Activated CD8-positive, alpha-beta T cell treated with anti-CD3 and anti-CD28 coated beads for 36 hours (primary cell): ENCODE data around the gene PTOV1. TPM values are rescaled to one million over a fixed set of nuclear protein-coding genes. Genes with fewer than 3 reads are reported as not detected.

Experiments used
- ATAC-seq: fragments of 200-7000 bp; cut with Tn5 transposase; one replicate; pipeline ENCODE4 v1.10.0; 2021; ENCODE audit warnings: mild to moderate bottlenecking, moderate library complexity
- CTCF ChIA-PET: fragments of 350-600 bp; sonication (Branson Sonifier 250); formaldehyde crosslinking; loops from one replicate; lab custom pipeline; 2021; ENCODE audit warnings: antibody characterized with exemption; lab: Charles Lee
- POLR2A ChIA-PET: fragments of 350-600 bp; sonication (Branson Sonifier 250); formaldehyde crosslinking; loops from one replicate; lab custom pipeline; 2021; ENCODE audit warnings: antibody characterized with exemption; lab: Charles Lee
- DNase-seq: peaks from one replicate; pipeline ENCODE4 v3.0.0-alpha.2; 2020
- H3K27ac Mint-ChIP-seq: one replicate; pipeline ENCODE4 v1.8.0; 2021; ENCODE audit warnings: mild to moderate bottlenecking, mixed read lengths
- H3K27me3 Mint-ChIP-seq: one replicate; pipeline ENCODE4 v1.8.0; 2021; ENCODE audit warnings: mixed read lengths
- H3K36me3 Mint-ChIP-seq: one replicate; pipeline ENCODE4 v1.8.0; 2021; ENCODE audit warnings: low read depth, mixed read lengths
- H3K4me1 Mint-ChIP-seq: one replicate; pipeline ENCODE4 v1.8.0; 2021; ENCODE audit warnings: low read depth, mixed read lengths
- H3K4me3 Mint-ChIP-seq: one replicate; pipeline ENCODE4 v1.8.0; 2021; ENCODE audit warnings: mild to moderate bottlenecking, moderate library complexity, mixed read lengths
- H3K9me3 Mint-ChIP-seq: one replicate; pipeline ENCODE4 v1.8.0; 2021; ENCODE audit warnings: mixed read lengths
- intact Hi-C: fragments of 100-400 bp; cut with micrococcal nuclease; formaldehyde crosslinking; loops from one replicate; pipeline ENCODE4 v1.10.0; 2022
- total RNA-seq, 2 experiments: library from RNA; stranded (reverse); gene quantifications; one replicate each; pipeline ENCODE4 v1.2.3, GENCODE V29; 2021
- TF ChIP-seq, protein P1 (sequence below): fragments of 200-600 bp; IDR thresholded peaks from one replicate; pipeline ENCODE4 v1.8.0; 2022; ENCODE audit warnings: antibody characterized with exemption, mild to moderate bottlenecking

PTOV1 gene
- total RNA-seq, 2 experiments from 2014 or later, result 87.4 to 88.5 TPM

- TF ChIP-seq, protein P1, sequence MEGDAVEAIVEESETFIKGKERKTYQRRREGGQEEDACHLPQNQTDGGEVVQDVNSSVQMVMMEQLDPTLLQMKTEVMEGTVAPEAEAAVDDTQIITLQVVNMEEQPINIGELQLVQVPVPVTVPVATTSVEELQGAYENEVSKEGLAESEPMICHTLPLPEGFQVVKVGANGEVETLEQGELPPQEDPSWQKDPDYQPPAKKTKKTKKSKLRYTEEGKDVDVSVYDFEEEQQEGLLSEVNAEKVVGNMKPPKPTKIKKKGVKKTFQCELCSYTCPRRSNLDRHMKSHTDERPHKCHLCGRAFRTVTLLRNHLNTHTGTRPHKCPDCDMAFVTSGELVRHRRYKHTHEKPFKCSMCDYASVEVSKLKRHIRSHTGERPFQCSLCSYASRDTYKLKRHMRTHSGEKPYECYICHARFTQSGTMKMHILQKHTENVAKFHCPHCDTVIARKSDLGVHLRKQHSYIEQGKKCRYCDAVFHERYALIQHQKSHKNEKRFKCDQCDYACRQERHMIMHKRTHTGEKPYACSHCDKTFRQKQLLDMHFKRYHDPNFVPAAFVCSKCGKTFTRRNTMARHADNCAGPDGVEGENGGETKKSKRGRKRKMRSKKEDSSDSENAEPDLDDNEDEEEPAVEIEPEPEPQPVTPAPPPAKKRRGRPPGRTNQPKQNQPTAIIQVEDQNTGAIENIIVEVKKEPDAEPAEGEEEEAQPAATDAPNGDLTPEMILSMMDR, result no peak
- no peak overlapping the region for H3K27ac Mint-ChIP-seq
- no peaks in the 10 kb centered on the region for H3K9me3 Mint-ChIP-seq
- intact Hi-C loops, result loop anchor here (10.0 kb wide), 1 partner anchor 50 kb away; the partner anchor contains the start of genes ATF5 and NUP62
- POLR2A ChIA-PET, result interaction anchor here (0.7 to 2.4 kb wide), 4 partner anchors 9 to 65 kb away, joined by 3 to 9 read pairs (median 5); no protein-coding TSS in a partner anchor
- H3K4me1 Mint-ChIP-seq, result peaks cover 28% of the 10 kb centered on the region
- no peak for ATAC-seq
- no peak overlapping the region for H3K4me3 Mint-ChIP-seq
- CTCF ChIA-PET, result interaction anchor here (1.3 kb wide), 1 partner anchor 15 kb away, joined by 5 read pairs; no protein-coding TSS in a partner anchor
- H3K36me3 Mint-ChIP-seq, result peaks cover 13% of the 10 kb centered on the region
- DNase-seq, result no peak
- no peaks in the 10 kb centered on the region for H3K27me3 Mint-ChIP-seq
These were observed 24.2 kb downstream of the PTOV1 start for GRCh38 chr19:49875177-49875576.

- ChIA-PET CTCF (interaction anchor here (1.3 kb wide), 1 partner anchor 14 kb away, joined by 5 read pairs; no protein-coding TSS in a partner anchor), POLR2A (interaction anchor here (0.7 to 2.4 kb wide), 8 partner anchors 10 to 211 kb away, joined by 3 to 9 read pairs (median 5); partner anchors contain the start of genes ATF5, FUZ and NUP62)
- no peak overlapping the region for H3K27ac Mint-ChIP-seq
- TF ChIP-seq, protein P1, result no peak
- DNase-seq, result peak; percentile 60
- no peaks in the 10 kb centered on the region for H3K27me3 Mint-ChIP-seq
- ATAC-seq, result no peak
- peaks cover 16% of the 10 kb centered on the region for H3K36me3 Mint-ChIP-seq
- intact Hi-C loops, result loop anchor here (10.0 kb wide), 1 partner anchor 49 kb away; the partner anchor contains the start of genes ATF5 and NUP62
- peaks cover 24% of the 10 kb centered on the region for H3K4me1 Mint-ChIP-seq
- no peaks in the 10 kb centered on the region for H3K9me3 Mint-ChIP-seq
- no peak overlapping the region for H3K4me3 Mint-ChIP-seq
These were observed 25.0 kb downstream of the PTOV1 start for GRCh38 chr19:49875857-49876421.

DNA sequence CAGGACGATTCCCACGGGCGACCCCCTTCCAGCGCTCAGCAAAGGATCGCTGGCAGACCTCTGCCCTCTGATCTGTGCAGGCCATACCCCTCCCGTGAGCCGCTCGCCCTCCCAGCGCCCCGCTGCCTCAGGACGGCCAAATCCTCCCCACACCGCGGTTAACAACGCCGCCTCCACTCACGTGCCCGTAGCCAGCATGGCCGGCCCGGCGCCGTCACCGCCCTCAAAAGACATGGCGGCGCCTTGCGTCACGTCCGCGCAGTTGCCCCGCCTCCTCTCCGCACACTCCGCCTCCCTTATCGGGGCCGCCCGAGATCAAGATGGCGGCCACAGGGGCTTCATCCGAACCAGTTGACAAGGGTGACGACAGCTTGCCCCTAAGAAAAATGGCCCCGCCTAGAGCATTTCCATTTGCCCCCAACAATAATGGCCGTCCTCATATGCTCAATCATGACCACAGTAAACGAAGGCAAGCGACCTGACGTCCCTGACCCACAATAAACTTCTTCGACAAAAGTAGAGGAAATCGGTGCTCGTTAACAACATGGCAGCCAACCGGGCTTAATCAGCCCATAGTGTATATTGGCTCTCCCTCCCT, 25.6 kb downstream of the PTOV1 start:
- peak; percentile 99 for DNase-seq
- Mint-ChIP-seq H3K9me3 (no peaks in the 10 kb centered on the region), H3K4me3 (no peak overlapping the region), H3K27ac (no peak overlapping the region), H3K36me3 (peaks cover 16% of the 10 kb centered on the region), H3K27me3 (no peaks in the 10 kb centered on the region), H3K4me1 (peaks cover 24% of the 10 kb centered on the region)
- intact Hi-C loops, result loop anchor here (10.0 kb wide), 1 partner anchor 48 kb away; the partner anchor contains the start of genes ATF5 and NUP62
- ChIA-PET CTCF (interaction anchor here (1.2 to 1.3 kb wide), 2 partner anchors 12 to 13 kb away, joined by 4 to 5 read pairs; no protein-coding TSS in a partner anchor), POLR2A (interaction anchor here (0.7 to 2.4 kb wide), 14 partner anchors 7 to 212 kb away, joined by 3 to 10 read pairs (median 5); partner anchors contain the start of genes ATF5, FUZ, IL4I1 and NUP62)
- TF ChIP-seq, protein P1, result no peak
- peak; percentile 59 for ATAC-seq

DNA sequence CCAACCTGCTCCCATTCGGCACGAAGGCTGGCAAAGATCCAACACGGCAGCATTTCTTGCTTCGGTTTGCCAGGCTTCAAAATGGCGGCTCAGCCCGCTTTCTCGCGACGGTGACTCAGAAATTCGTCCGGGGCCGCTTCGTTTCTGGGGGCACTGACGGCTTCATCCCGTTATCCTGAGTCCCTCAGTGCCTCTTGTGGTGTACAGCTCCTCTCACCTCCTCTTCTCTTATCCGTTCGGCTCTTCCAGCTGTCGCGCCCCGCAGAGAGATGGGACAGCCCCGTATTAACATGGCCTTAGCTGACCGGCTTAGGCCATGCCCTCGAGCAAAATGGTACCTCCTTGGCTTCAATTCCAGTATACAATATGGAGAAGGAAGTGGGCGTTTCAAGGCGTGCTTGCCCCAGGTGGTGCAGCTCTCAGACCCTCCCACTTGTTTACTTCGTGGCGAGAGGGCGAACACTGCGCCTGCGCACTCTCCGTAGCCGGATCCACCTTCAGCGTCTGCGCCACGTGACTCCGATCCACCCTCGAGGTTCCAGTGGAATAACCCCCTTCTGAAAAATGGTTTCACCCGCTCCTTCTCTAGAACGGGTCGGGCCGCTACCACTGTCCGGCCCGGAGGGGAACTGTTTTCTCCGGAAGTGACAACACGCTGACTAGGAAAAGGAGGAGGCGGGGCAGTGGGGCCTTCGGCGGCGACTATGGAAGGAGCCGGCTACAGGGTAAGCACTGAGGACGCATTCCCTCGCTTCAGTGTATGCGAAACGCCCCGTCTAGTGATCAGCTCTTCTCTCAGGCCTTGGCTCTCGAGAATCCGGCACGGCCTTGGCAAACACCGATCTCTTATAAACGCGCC, 26.3 kb downstream of the PTOV1 start, which contains the start of the genes AKT1S1 and TBC1D17:
TSS of gene AKT1S1 (minus strand) at position 336 of the 859 bp plus-strand sequence. CDS start 4,060 bp downstream, outside the sequence.
TSS of gene TBC1D17 (plus strand) at position 683 of the 859 bp plus-strand sequence. CDS start at position 705, 22 bp downstream.
- no peak within 1 kb of the TSS for H3K4me3 Mint-ChIP-seq
- H3K27me3 Mint-ChIP-seq, result no peaks in the 10 kb centered on the region
- DNase-seq (peak; percentile 99), ATAC-seq (peak; percentile 70)
- ChIA-PET CTCF (interaction anchor here (1.2 kb wide), 1 partner anchor 11 kb away, joined by 4 read pairs; no protein-coding TSS in a partner anchor), POLR2A (interaction anchor here (1.1 to 2.4 kb wide), 11 partner anchors 8 to 213 kb away, joined by 3 to 10 read pairs (median 5); partner anchors contain the start of genes ATF5, FUZ, IL4I1 and NUP62)
- intact Hi-C loops, result loop anchor here (10.0 kb wide), 1 partner anchor 48 kb away; the partner anchor contains the start of genes ATF5 and NUP62
- no peaks in the 10 kb centered on the region for H3K9me3 Mint-ChIP-seq
- H3K36me3 Mint-ChIP-seq, result peaks cover 21% of the 10 kb centered on the region
- no peak within 1 kb of the TSS for H3K27ac Mint-ChIP-seq
- H3K4me1 Mint-ChIP-seq, result peaks cover 17% of the 10 kb centered on the region
- TF ChIP-seq, protein P1, result no peak
